GM12878 (cell line): ENCODE data around the gene TUT1.
A peak's percentile ranks its signal among the peaks of the same experiment; 100 is the strongest.

Experiments used
- CTCF ChIP-seq, 3 experiments: IDR thresholded peaks in 2 of 3; conservative IDR thresholded peaks in 1 of 3; 2 replicates each; pipeline ENCODE4 v1.5.1; 2011; ENCODE audit warnings: low read depth in 3 of 3, low read length in 3 of 3, mild to moderate bottlenecking in 3 of 3, control low read depth in 2 of 3, moderate library complexity in 2 of 3, inconsistent platforms in 1 of 3, mixed read lengths in 1 of 3; ENCODE audit not compliant: control insufficient read depth in 2 of 3, insufficient read depth in 1 of 3; ENCODE audit errors: extremely low read depth in 1 of 3
- MYC ChIP-seq: IDR thresholded peaks from 2 replicates; pipeline ENCODE4 v1.6.1; 2011; ENCODE audit warnings: mild to moderate bottlenecking, low read length, moderate library complexity, inconsistent platforms; ENCODE audit not compliant: insufficient read depth, insufficient replicate concordance, insufficient read length, severe bottlenecking
- NFIC ChIP-seq: IDR thresholded peaks from 2 replicates; pipeline ENCODE4 v1.6.1; 2012; ENCODE audit warnings: low read depth, mild to moderate bottlenecking, inconsistent platforms, low read length, moderate library complexity

GRCh38 chr11:62542750-62543567, 48.4 kb downstream of the TUT1 start:
- TF ChIP-seq NFIC: no peak
- TF ChIP-seq CTCF (IDR thresholded peaks at IDR 0.05 in 2 of 3, conservative IDR thresholded peaks at IDR 0.05 in 1 of 3; ENCODE audit: control insufficient read depth in 2 of 3, extremely low read depth in 1 of 3, insufficient read depth in 1 of 3, low read depth in 3 of 3, low read length in 3 of 3): peak; percentile 97 to 99 (median 97)
- TF ChIP-seq MYC: no peak
